DMS 273 treated with DMSO at 0.1 percent for 48 hours (cell line): ENCODE data around the gene PPM1M.

ENCODE experiments used
- DNase-seq: peaks from one replicate; lab custom pipeline; 2025; lab: John Stamatoyannopoulos, UW

The PPM1M gene

GRCh38 chr3:52297242-52298148, 51.9 kb downstream of the PPM1M start:
- no peak for DNase-seq

GRCh38 chr3:52298149-52299098, 52.9 kb downstream of the PPM1M start:
- no peak for DNase-seq

DNA sequence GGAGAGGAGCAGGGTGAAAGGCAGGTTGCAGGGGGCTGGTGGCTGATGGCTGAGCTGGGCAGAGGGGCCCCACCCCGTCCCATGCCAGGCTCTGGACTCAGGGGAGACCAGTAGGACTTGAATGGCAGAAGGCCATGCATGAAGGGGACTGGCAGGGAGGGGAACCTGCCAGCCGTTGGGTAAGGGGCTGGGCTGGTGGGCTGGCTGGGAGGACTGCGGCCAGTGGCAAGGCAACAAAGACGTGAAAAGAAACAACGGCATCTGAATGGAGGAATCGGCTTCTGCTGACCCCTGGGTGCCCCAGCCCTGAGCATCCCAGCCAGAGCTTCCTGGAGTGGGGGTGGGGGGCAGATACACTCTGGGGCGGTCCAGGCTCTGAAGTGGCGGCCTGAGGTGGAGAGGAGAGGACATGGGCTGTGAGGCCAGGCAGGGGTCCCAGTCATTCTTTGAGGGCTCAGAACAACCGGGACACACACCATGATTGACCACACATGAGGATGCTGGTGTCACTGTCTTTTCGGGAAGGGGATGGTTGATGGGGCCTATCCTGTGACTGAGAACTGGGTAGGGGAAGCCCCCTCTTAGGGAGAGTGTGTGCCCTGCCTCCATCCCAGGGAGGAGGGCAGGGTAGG, 53.8 kb downstream of the PPM1M start:
- no peak for DNase-seq
